ENCODE data around the gene NDFIP1. TPM values are rescaled to one million over a fixed set of nuclear protein-coding genes. Genes with fewer than 3 reads are reported as not detected.
"Not testable (repeated sequence)": the region's sequence is repeated elsewhere in the genome, so short reads cannot be mapped to it uniquely, and the experiment has no call there.

NDFIP1 gene
- total and polyA plus RNA-seq, 5 experiments from 2014 or later, result 102 to 144 (median 125) TPM

- POLR2A ChIA-PET, result no interaction called here
- Mint-ChIP-seq H3K27me3 (no peaks in the 10 kb centered on the region), H3K4me3 (no peak overlapping the region), H3K9me3 (peaks cover 0 to 2% (median 0%) of the 10 kb centered on the region in 9 donors), H3K36me3 (no peaks in the 10 kb centered on the region), H3K4me1 (peaks cover 2 to 18% (median 9%) of the 10 kb centered on the region in 4 donors), H3K27ac (peak overlapping the region in 1 of 10 donors; percentile 33)
- DNase-seq (no peak), ATAC-seq (no peak)
Measured at GRCh38 chr5:142078221-142078620, 30.4 kb upstream of the NDFIP1 start.

GRCh38 chr5:142078706-142079105 lies 29.9 kb upstream of the NDFIP1 start:
- DNase-seq, result no peak
- Mint-ChIP-seq H3K9me3 (peaks cover 0 to 2% (median 0%) of the 10 kb centered on the region in 9 donors), H3K4me1 (peaks cover 2 to 18% (median 10%) of the 10 kb centered on the region in 4 donors), H3K27me3 (no peaks in the 10 kb centered on the region), H3K36me3 (no peaks in the 10 kb centered on the region), H3K4me3 (no peak overlapping the region), H3K27ac (peak overlapping the region in 2 of 10 donors; percentile 28 to 33)
- POLR2A ChIA-PET, result interaction anchor here (1.0 kb wide), 1 partner anchor 9 kb away, joined by 3 read pairs; no protein-coding TSS in a partner anchor
- ATAC-seq, result no peak

GRCh38 chr5:142079306-142079721 lies 29.3 kb upstream of the NDFIP1 start:
- Mint-ChIP-seq H3K9me3 (peaks cover 0 to 2% (median 0%) of the 10 kb centered on the region in 9 donors), H3K4me3 (no peak overlapping the region), H3K4me1 (peaks cover 2 to 19% (median 11%) of the 10 kb centered on the region in 4 donors), H3K36me3 (no peaks in the 10 kb centered on the region), H3K27me3 (no peaks in the 10 kb centered on the region), H3K27ac (peak overlapping the region in 2 of 10 donors; percentile 33 to 39)
- ATAC-seq, result no peak
- POLR2A ChIA-PET, result interaction anchor here (1.0 kb wide), 1 partner anchor 9 kb away, joined by 3 read pairs; no protein-coding TSS in a partner anchor
- no peak for DNase-seq

- Mint-ChIP-seq H3K9me3 (peaks cover 0 to 2% (median 0%) of the 10 kb centered on the region in 9 donors), H3K4me3 (no peak overlapping the region), H3K27ac (peak overlapping the region in 1 of 10 donors; percentile 61), H3K36me3 (no peaks in the 10 kb centered on the region), H3K4me1 (peaks cover 2 to 22% (median 14%) of the 10 kb centered on the region in 4 donors), H3K27me3 (no peaks in the 10 kb centered on the region)
- DNase-seq (no peak), ATAC-seq (no peak)
- POLR2A ChIA-PET, result interaction anchor here (0.6 kb wide), 1 partner anchor 84 kb away, joined by 5 read pairs; no protein-coding TSS in a partner anchor
Measured at GRCh38 chr5:142080248-142080647, 28.3 kb upstream of the NDFIP1 start.

GRCh38 chr5:142082182-142082781 lies 26.3 kb upstream of the NDFIP1 start:
- H3K4me1 Mint-ChIP-seq, result peaks cover 2 to 26% (median 15%) of the 10 kb centered on the region in 4 donors
- H3K4me3 Mint-ChIP-seq, result no peak overlapping the region
- no peaks in the 10 kb centered on the region for H3K36me3 Mint-ChIP-seq

GRCh38 chr5:142086229-142086628 lies 22.4 kb upstream of the NDFIP1 start:
- ATAC-seq, result no peak
- no peaks in the 10 kb centered on the region for H3K36me3 Mint-ChIP-seq
- no peaks in the 10 kb centered on the region for H3K27me3 Mint-ChIP-seq
- H3K9me3 Mint-ChIP-seq, result no peaks in the 10 kb centered on the region
- H3K27ac Mint-ChIP-seq, result peak overlapping the region in 1 of 10 donors; percentile 29
- no peak for DNase-seq
- H3K4me1 Mint-ChIP-seq, result peaks cover 11 to 39% (median 19%) of the 10 kb centered on the region in 4 donors
- POLR2A ChIA-PET, result no interaction called here
- H3K4me3 Mint-ChIP-seq, result no peak overlapping the region

More at GRCh38 chr5:142082182-142082781, 26.3 kb upstream of the NDFIP1 start:
- POLR2A ChIA-PET, result no interaction called here
- no peaks in the 10 kb centered on the region for H3K9me3 Mint-ChIP-seq
- H3K27ac Mint-ChIP-seq, result peak overlapping the region in 2 of 10 donors; percentile 35 to 58
- no peak for DNase-seq
- H3K27me3 Mint-ChIP-seq, result no peaks in the 10 kb centered on the region
- no peak for ATAC-seq

- no peak overlapping the region for H3K4me3 Mint-ChIP-seq
- ATAC-seq (no peak), DNase-seq (no peak)
- H3K27me3 Mint-ChIP-seq, result no peaks in the 10 kb centered on the region
- peaks cover 12 to 42% (median 19%) of the 10 kb centered on the region in 4 donors for H3K4me1 Mint-ChIP-seq
- H3K27ac Mint-ChIP-seq, result peak overlapping the region in 1 of 10 donors; percentile 29
- no peaks in the 10 kb centered on the region for H3K36me3 Mint-ChIP-seq
- POLR2A ChIA-PET, result interaction anchor here (0.6 to 1.3 kb wide), 3 partner anchors 23 to 97 kb away, joined by 3 to 4 read pairs (median 4); no protein-coding TSS in a partner anchor
- no peaks in the 10 kb centered on the region for H3K9me3 Mint-ChIP-seq
Measured at GRCh38 chr5:142086679-142087078, 21.9 kb upstream of the NDFIP1 start.

GRCh38 chr5:142087920-142088679 lies 20.5 kb upstream of the NDFIP1 start:
- DNase-seq, result no peak

GRCh38 chr5:142088855-142089479 lies 19.6 kb upstream of the NDFIP1 start:
- ATAC-seq, DNase-seq, H3K27me3 Mint-ChIP-seq, H3K36me3 Mint-ChIP-seq, H3K9me3 Mint-ChIP-seq: not testable (repeated sequence)
- POLR2A ChIA-PET, result interaction anchor here (1.0 kb wide), 1 partner anchor 19 kb away, joined by 3 read pairs; no protein-coding TSS in a partner anchor
- peaks cover 9 to 34% (median 19%) of the 10 kb centered on the region in 4 donors for H3K4me1 Mint-ChIP-seq
- H3K4me3 Mint-ChIP-seq, result peak overlapping the region in 2 of 10 donors; percentile 1 to 21
- peak overlapping the region in 7 of 10 donors; percentile 1 to 76 (median 58) for H3K27ac Mint-ChIP-seq

More at GRCh38 chr5:142087920-142088679, 20.5 kb upstream of the NDFIP1 start:
- no peak for ATAC-seq
- POLR2A ChIA-PET, result interaction anchor here (1.0 to 1.4 kb wide), 3 partner anchors 9 to 21 kb away, joined by 3 to 4 read pairs (median 3); no protein-coding TSS in a partner anchor
- Mint-ChIP-seq H3K9me3 (no peaks in the 10 kb centered on the region), H3K36me3 (no peaks in the 10 kb centered on the region), H3K27me3 (no peaks in the 10 kb centered on the region), H3K4me1 (peaks cover 9 to 36% (median 17%) of the 10 kb centered on the region in 4 donors), H3K4me3 (peak overlapping the region in 3 of 10 donors; percentile 1 to 24 (median 7)), H3K27ac (peak overlapping the region in 5 of 10 donors; percentile 17 to 74 (median 58))

GRCh38 chr5:142091012-142091411 lies 17.6 kb upstream of the NDFIP1 start:
- H3K27ac Mint-ChIP-seq, result peak overlapping the region in 7 of 10 donors; percentile 16 to 86 (median 57)
- ATAC-seq (no peak), DNase-seq (no peak)
- H3K27me3 Mint-ChIP-seq, result no peaks in the 10 kb centered on the region
- peaks cover 11 to 48% (median 33%) of the 10 kb centered on the region in 4 donors for H3K4me1 Mint-ChIP-seq
- peaks cover 0 to 3% (median 0%) of the 10 kb centered on the region in 9 donors for H3K9me3 Mint-ChIP-seq
- H3K36me3 Mint-ChIP-seq, result no peaks in the 10 kb centered on the region
- POLR2A ChIA-PET, result no interaction called here
- H3K4me3 Mint-ChIP-seq, result no peak overlapping the region

GRCh38 chr5:142091922-142092321 lies 16.7 kb upstream of the NDFIP1 start:
- POLR2A ChIA-PET, result interaction anchor here (0.6 to 0.9 kb wide), 4 partner anchors 19 to 536 kb away, joined by 3 to 5 read pairs (median 4); no protein-coding TSS in a partner anchor
- DNase-seq (no peak), ATAC-seq (no peak)
- Mint-ChIP-seq H3K4me3 (no peak overlapping the region), H3K36me3 (no peaks in the 10 kb centered on the region), H3K27ac (peak overlapping the region in 4 of 10 donors; percentile 15 to 88 (median 76)), H3K9me3 (peaks cover 0 to 3% (median 0%) of the 10 kb centered on the region in 9 donors), H3K27me3 (no peaks in the 10 kb centered on the region), H3K4me1 (peaks cover 10 to 49% (median 38%) of the 10 kb centered on the region in 4 donors)

GRCh38 chr5:142095035-142095434 lies 13.5 kb upstream of the NDFIP1 start:
- POLR2A ChIA-PET, result interaction anchor here (0.7 to 7.5 kb wide), 11 partner anchors 10 to 83 kb away, joined by 3 to 119 read pairs (median 9); partner anchors contain the start of genes GNPDA1 and NDFIP1
- no peaks in the 10 kb centered on the region for H3K27me3 Mint-ChIP-seq
- peak overlapping the region; percentile 82 to 99 (median 96) for H3K27ac Mint-ChIP-seq
- H3K4me1 Mint-ChIP-seq, result peaks cover 18 to 66% (median 58%) of the 10 kb centered on the region in 4 donors
- DNase-seq, result peak in 1 of 10 donors; percentile 31
- peaks cover 0 to 3% (median 0%) of the 10 kb centered on the region in 9 donors for H3K9me3 Mint-ChIP-seq
- ATAC-seq, result no peak
- H3K4me3 Mint-ChIP-seq, result peak overlapping the region; percentile 38 to 85 (median 64)
- no peaks in the 10 kb centered on the region for H3K36me3 Mint-ChIP-seq
